HG02759 (cell line): Measurements from ENCODE around the gene PARD3.

Source experiments
- ATAC-seq: cut with Tn5 transposase; IDR thresholded peaks from one replicate; pipeline ENCODE4 v1.9.1; 2021; ENCODE audit warnings: mild to moderate bottlenecking, moderate library complexity; ENCODE audit not compliant: unreplicated experiment

The PARD3 gene

GRCh38 chr10:34697351-34698247 lies 117.5 kb downstream of the PARD3 start:
- ATAC-seq, result no peak

GRCh38 chr10:34696423-34696822 lies 118.7 kb downstream of the PARD3 start:
- no peak for ATAC-seq

- no peak for ATAC-seq
These were observed 124.6 kb downstream of the PARD3 start for GRCh38 chr10:34690383-34691049.

- no peak for ATAC-seq
These were observed 126.0 kb downstream of the PARD3 start for GRCh38 chr10:34689053-34689452.

- no peak for ATAC-seq
These were observed 127.5 kb downstream of the PARD3 start for GRCh38 chr10:34687434-34688210.

GRCh38 chr10:34682580-34682979 lies 132.5 kb downstream of the PARD3 start:
- ATAC-seq, result no peak

- no peak for ATAC-seq
These were observed 133.2 kb downstream of the PARD3 start for GRCh38 chr10:34681933-34682332.

- ATAC-seq, result no peak
These were observed 135.9 kb downstream of the PARD3 start for GRCh38 chr10:34679177-34679576.

- ATAC-seq, result no peak
These were observed 137.5 kb downstream of the PARD3 start for GRCh38 chr10:34677591-34677990.

- ATAC-seq, result no peak
These were observed 138.0 kb downstream of the PARD3 start for GRCh38 chr10:34677132-34677531.

GRCh38 chr10:34674176-34674575 lies 140.9 kb downstream of the PARD3 start:
- no peak for ATAC-seq

GRCh38 chr10:34670081-34670480 lies 145.0 kb downstream of the PARD3 start:
- ATAC-seq, result no peak

GRCh38 chr10:34669079-34669478 lies 146.0 kb downstream of the PARD3 start:
- ATAC-seq, result no peak

- peak; percentile 55 for ATAC-seq
These were observed 147.9 kb downstream of the PARD3 start for GRCh38 chr10:34667177-34667576.

GRCh38 chr10:34666008-34666704 lies 148.9 kb downstream of the PARD3 start:
- peak; percentile 79 for ATAC-seq

GRCh38 chr10:34664706-34665105 lies 150.4 kb downstream of the PARD3 start:
- no peak for ATAC-seq

GRCh38 chr10:34661580-34661979 lies 153.5 kb downstream of the PARD3 start:
- ATAC-seq, result no peak

- no peak for ATAC-seq
These were observed 156.2 kb downstream of the PARD3 start for GRCh38 chr10:34658934-34659333.

- no peak for ATAC-seq
These were observed 158.4 kb downstream of the PARD3 start for GRCh38 chr10:34656661-34657060.

GRCh38 chr10:34655286-34656170 lies 159.6 kb downstream of the PARD3 start:
- ATAC-seq, result no peak
